Measurements from ENCODE around the gene ZNF628.

Gene ZNF628

DNA sequence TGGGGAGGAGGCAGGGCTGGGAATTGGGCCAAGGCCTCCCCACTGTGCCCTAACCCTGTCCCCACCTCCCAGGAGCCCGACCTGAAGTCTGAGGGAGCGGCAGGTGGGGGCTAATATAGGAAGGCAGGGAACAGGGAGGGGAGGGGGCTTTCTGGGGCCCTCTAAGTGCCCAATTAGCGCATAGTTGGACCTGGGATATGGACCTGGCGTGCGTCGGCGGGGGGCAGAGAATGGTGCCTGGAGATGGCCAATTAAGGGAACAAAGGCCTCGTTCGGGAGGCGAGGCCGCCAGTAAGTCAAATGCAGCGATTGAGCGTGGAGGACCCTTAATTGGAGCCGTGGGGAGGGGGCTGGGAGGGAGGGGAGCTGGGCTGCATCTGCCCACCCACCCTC, 11.8 kb upstream of the ZNF628 start, which contains the start of gene C19orf85:
TSS of gene C19orf85 (minus strand) at position 90 of the 393 bp plus-strand sequence. CDS start 197 bp downstream, outside the sequence.
- TF ChIP-seq, protein P1, sequence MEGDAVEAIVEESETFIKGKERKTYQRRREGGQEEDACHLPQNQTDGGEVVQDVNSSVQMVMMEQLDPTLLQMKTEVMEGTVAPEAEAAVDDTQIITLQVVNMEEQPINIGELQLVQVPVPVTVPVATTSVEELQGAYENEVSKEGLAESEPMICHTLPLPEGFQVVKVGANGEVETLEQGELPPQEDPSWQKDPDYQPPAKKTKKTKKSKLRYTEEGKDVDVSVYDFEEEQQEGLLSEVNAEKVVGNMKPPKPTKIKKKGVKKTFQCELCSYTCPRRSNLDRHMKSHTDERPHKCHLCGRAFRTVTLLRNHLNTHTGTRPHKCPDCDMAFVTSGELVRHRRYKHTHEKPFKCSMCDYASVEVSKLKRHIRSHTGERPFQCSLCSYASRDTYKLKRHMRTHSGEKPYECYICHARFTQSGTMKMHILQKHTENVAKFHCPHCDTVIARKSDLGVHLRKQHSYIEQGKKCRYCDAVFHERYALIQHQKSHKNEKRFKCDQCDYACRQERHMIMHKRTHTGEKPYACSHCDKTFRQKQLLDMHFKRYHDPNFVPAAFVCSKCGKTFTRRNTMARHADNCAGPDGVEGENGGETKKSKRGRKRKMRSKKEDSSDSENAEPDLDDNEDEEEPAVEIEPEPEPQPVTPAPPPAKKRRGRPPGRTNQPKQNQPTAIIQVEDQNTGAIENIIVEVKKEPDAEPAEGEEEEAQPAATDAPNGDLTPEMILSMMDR (IDR thresholded peaks at IDR 0.05): no peak

DNA sequence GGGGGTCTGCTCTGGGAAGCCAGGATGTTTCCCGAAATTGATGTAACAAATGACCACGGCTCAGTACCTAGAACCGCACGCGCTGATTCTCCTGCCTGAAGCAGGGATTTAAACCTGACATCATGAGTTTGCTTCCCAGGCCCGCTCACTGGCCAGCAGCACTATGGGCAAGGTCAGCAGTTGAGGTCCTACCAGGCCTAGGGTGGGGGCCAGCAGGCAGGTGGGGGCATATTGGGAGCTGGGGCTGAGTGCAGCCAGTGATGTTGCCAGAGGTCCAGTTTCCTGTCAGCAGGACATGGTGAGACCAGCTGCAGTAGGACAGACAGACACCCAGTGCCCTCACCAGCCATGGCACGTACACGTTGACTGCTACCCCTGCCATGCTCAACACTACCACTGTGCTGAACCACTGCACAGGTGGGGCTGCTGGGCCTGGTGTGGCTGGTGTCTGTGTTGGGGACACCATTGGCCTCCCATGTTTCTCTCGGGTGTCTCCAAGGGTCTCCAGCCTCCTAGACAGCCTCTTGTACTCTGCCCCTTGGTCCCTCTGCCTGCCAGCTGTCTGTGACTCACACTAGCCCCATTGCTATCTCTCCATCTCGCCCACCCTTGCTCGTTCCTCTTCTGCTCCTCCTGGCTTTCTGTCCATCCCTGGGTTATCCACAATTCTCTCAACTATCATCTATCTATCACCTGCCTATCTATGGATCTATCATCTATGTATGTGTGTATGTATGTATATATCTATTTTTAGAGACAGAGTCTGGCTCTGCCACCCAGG, 10.8 kb upstream of the ZNF628 start:
- TF ChIP-seq, protein P1 (IDR thresholded peaks at IDR 0.05): no peak

DNA sequence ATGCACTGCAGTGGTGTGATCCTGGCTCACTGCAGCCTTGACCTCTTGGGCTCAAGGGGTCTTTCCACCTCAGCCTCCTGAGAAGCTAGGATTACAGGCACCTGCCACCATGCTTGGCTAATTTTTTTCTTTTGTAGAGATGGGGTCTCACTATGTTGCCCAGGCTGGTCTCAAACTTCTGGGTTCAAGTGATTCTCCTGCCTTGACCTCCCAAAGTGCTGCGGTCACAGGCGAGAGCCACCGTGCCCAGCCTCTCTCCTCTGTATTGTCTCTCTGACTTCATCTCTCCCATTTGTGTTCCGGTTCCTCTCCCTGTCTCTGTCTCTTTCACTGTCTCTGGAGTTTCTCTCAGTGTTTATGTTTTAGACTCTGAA, 10.2 kb upstream of the ZNF628 start:
- TF ChIP-seq, protein P1 (IDR thresholded peaks at IDR 0.05): no peak

DNA sequence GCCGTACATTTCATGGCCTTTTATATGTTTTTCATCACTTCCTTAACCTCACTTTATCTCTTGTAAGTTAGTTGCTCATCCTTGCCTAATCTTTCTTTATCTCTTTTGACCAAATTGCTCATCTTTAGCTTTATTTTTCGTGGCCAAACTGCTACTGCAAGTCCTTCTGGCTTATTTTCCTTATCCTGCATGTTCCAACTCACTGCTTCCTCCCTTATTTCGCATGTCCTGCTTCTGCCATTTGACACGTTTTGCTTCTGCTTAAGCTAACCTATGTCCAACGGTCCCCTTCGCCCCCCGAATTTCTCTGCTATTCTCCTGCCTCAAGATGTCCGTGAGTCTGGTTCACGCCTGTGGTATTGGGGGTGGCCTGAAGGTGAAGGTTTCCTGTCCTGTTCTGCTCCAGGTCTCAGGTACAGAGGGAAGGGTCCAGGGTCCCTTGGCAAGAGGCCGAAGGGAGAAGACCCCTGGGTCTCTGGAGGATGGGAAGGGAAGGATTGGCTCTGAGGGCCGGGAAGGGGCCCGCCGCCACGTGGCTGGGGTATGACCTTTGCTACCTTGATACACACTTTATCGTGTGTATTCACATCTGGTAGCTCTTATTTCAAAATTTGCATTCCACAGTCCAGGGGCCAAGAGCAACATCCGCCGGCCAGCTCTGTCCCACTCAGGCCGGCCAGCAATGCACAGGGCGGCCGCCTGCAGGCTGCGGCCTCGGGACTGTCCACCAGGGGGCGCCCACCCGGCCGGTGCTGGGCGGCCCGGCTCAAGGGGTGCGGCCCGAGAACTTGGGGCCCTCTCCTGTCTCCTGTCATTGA, 9.0 kb upstream of the ZNF628 start:
- TF ChIP-seq, protein P1 (IDR thresholded peaks at IDR 0.05): peak; percentile 98

DNA sequence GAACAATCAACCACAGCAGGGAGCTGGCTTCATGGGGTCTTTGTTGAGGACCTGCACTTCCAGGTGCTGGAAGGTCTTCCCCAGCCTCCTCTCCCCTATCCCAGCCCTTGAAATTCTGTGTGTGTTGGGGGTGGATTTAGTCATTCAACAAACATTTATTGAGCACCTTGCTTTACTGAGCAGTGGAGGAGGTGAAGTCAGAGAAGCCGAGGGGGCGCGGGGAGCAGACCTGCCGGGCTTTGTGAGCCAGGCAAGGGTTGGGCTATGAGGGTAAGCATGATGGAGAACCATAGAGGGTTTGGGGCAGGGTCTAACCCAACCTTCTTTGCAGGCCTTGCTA, 8.4 kb upstream of the ZNF628 start:
- TF ChIP-seq, protein P1 (IDR thresholded peaks at IDR 0.05): peak; percentile 20

DNA sequence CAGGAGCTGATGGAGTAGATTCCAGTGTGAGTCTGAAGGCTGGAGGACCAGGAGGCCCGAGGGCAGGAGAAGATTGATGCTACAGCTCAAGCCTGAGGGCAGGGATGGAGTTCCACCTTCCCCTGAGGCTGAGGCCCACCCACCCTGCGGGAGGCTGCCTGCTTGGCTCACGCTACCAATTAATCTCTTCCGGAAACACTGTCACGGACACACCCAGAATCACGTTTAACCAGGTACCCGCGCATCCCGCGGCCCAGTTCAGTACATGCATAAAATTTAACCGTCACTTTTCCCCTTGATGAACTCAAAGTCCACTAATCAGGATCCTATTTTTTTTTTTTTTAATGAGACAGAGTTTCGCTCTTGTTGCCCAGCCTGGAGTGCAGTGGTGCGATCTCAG, 5.2 kb upstream of the ZNF628 start:
- TF ChIP-seq, protein P1 (IDR thresholded peaks at IDR 0.05): no peak

DNA sequence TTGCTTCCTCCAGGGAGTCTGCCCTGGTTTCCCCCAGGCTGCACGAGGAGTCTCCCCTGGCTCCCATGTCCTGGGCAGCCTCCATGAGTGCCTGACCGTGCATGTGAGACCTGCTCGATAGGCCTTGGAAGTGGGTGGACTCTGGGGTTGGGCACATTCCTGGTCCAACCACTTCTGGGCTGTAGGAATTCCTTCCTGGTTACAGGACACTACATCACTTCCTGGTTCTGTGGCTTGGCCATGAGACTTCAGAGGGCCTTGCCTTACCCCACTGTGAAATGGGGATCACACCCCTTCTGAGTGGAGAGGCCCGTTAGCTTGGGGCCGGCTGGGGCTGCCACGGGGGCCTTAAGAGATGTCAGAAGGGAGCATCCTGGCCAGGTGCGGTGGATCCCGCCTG, 4.0 kb upstream of the ZNF628 start:
- TF ChIP-seq, protein P1 (IDR thresholded peaks at IDR 0.05): no peak

Measured in LNCAP (cell line).